GM23338 (cell line): Measurements from ENCODE around the gene CLDN7.

Experiments
- CREB1 ChIP-seq: fragments of 250-450 bp; sonication (Bioruptor Pico); IDR thresholded peaks from 2 replicates; pipeline ENCODE4 v1.5.0; 2020; ENCODE audit warnings: low read depth, mild to moderate bottlenecking, moderate library complexity
- CTCF ChIP-seq, 2 experiments: fragments of 200-600 bp in 1 of 2; sonication (generic) in 1 of 2; conservative IDR thresholded peaks; 2 replicates each; pipeline versions ENCODE4 v1.5.1 to v1.6.1; 2016 to 2017; ENCODE audit warnings: antibody characterized with exemption in 2 of 2, low read depth in 2 of 2, mild to moderate bottlenecking in 2 of 2, moderate library complexity in 1 of 2
- ETS1 ChIP-seq: IDR thresholded peaks from 2 replicates; pipeline ENCODE4 v1.6.1; 2016; ENCODE audit warnings: antibody characterized with exemption
- EZH2 ChIP-seq: fragments of 200-600 bp; sonication (generic); IDR thresholded peaks from one replicate; pipeline ENCODE4 v1.8.0; 2017; ENCODE audit warnings: antibody characterized with exemption, mild to moderate bottlenecking, low read depth; ENCODE audit not compliant: unreplicated experiment
- EZH2phosphoT487 ChIP-seq: fragments of 200-600 bp; sonication (generic); IDR thresholded peaks from one replicate; pipeline ENCODE4 v1.8.1; 2018; ENCODE audit warnings: antibody characterized with exemption; ENCODE audit not compliant: unreplicated experiment
- POLR2AphosphoS5 ChIP-seq: IDR thresholded peaks from 2 replicates; pipeline ENCODE4 v1.6.1; 2016; ENCODE audit warnings: antibody characterized with exemption, low read depth
- REST ChIP-seq: IDR thresholded peaks from one replicate; pipeline ENCODE4 v1.6.1; 2018; ENCODE audit warnings: antibody characterized with exemption; ENCODE audit not compliant: unreplicated experiment
- STAT1 ChIP-seq: IDR thresholded peaks from one replicate; pipeline ENCODE4 v1.6.1; 2016; ENCODE audit warnings: antibody characterized with exemption; ENCODE audit not compliant: unreplicated experiment
- ZNF114 ChIP-seq: fragments of 250-450 bp; sonication (Bioruptor Pico); IDR thresholded peaks from 2 replicates; pipeline ENCODE4 v1.5.0; 2020; ENCODE audit warnings: mild to moderate bottlenecking, moderate library complexity

- TF ChIP-seq CTCF (conservative IDR thresholded peaks at IDR 0.05; ENCODE audit: low read depth in 2 of 2) = no peak
- no peak for TF ChIP-seq REST
- no peak for TF ChIP-seq EZH2
- peak; percentile 67 for TF ChIP-seq POLR2AphosphoS5
- TF ChIP-seq CREB1 (CRISPR knock-in tag) = no peak
- TF ChIP-seq EZH2phosphoT487 = no peak
- no peak for TF ChIP-seq STAT1
- no peak for TF ChIP-seq ETS1
- no peak for TF ChIP-seq ZNF114 (CRISPR knock-in tag)
Observed at GRCh38 chr17:7262935-7263800, 890 bp upstream of the CLDN7 start.
